ENCODE data around the gene SLC4A1AP.

SLC4A1AP gene

GRCh38 chr2:27714851-27715291 lies 51.2 kb downstream of the SLC4A1AP start:
- DNase-seq: no peak
- in situ Hi-C loops (cut with MboI; ENCODE audit: low pct_unique_long_range_greater_than_20kb, low sequenced_read_pairs): no loop called here

DNA sequence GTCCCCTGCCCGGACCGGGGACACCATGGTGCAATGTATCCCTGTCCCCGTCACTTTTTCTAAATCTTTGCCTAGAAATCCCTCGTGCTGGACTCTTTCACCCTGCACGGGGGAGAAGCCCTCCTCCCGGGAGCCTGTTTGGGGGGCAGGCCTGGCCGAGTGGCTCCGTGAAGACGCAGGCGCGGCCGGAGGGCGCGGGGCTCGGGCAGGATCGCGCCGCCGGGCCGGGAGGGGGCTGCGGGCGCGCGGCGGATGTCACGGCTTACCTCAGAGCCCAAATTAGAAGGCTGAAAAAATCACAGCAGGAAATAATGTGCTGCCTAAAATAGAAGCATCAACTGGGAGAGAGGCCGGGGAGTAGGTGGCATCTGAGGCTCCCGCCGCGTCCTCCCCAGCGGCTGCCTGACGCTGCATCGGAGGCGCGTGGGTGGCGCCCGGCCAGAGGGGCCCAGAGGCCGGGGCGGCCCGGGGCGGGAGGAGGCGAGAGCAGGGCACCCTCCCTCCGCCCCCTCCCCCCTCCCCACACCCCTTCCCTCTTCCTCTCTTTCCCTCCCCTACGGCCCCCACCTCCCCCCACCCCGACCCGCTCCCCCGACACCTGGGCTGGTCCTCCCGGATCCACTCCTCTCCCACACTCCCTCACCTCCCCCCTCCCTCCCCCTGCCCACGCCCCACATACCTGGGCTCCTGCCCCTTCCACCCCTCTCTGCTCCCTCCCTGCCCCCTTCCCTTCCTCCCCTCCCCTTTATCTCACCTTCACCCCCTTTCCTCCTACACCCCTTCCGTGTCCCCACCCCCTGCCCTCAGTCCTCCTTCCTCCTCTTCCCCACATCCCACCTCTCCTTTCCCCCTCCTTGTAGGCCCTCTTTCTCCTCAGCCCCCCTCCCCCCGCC lies 51.9 kb downstream of the SLC4A1AP start:
- peak; percentile 38 for DNase-seq
- in situ Hi-C loops (cut with MboI; ENCODE audit: low pct_unique_long_range_greater_than_20kb, low sequenced_read_pairs): no loop called here

DNA sequence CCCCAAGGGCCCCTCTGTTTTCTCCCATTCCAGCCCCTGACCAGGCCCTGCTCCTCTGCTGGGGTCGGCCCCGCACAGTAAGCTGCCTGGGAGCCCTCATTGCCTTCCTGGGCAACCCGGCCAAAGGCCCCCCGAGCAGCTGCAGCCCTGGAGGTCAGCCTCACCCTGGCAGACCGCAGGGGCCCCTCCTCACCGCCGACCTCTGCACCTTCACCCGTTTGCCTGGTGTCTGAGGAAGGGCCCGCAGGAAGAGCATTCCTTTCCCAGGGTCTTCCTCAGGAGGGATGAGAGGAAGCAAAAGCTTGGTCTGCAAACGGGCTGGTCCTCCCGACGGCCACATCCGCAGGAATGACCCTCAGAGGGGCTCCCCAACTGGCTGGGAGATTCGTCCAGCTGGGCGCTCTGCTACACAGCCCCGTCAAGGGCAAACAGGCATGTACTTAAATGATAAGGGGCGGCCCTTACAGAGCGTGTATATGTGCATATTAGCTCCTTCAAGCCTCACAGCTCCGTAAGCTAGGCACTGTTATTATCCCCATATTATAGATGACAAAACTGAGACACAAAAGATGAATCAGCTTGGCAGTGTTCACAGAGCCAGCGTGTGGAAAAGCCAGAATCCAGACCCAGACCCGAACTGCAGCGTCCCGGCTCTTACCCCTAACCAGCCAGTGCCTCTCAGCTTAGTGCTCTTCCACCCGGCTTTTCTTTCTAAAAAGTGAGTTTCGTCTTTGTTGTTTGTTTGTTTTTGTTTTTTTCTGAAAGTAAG lies 52.8 kb downstream of the SLC4A1AP start:
- no peak for DNase-seq
- in situ Hi-C loops (cut with MboI; ENCODE audit: low pct_unique_long_range_greater_than_20kb, low sequenced_read_pairs): no loop called here

GRCh38 chr2:27717070-27717795 lies 53.5 kb downstream of the SLC4A1AP start:
- no peak for DNase-seq
- in situ Hi-C loops (cut with MboI; ENCODE audit: low pct_unique_long_range_greater_than_20kb, low sequenced_read_pairs): no loop called here

- in situ Hi-C loops (cut with MboI; ENCODE audit: low pct_unique_long_range_greater_than_20kb, low sequenced_read_pairs): no loop called here
- no peak for DNase-seq
Measured at GRCh38 chr2:27720004-27720551, 56.4 kb downstream of the SLC4A1AP start.

GRCh38 chr2:27721335-27721734 lies 57.6 kb downstream of the SLC4A1AP start:
- DNase-seq: no peak
- in situ Hi-C loops (cut with MboI; ENCODE audit: low pct_unique_long_range_greater_than_20kb, low sequenced_read_pairs): no loop called here

GRCh38 chr2:27721884-27722485 lies 58.3 kb downstream of the SLC4A1AP start:
- in situ Hi-C loops (cut with MboI; ENCODE audit: low pct_unique_long_range_greater_than_20kb, low sequenced_read_pairs): no loop called here
- DNase-seq: no peak

DNA sequence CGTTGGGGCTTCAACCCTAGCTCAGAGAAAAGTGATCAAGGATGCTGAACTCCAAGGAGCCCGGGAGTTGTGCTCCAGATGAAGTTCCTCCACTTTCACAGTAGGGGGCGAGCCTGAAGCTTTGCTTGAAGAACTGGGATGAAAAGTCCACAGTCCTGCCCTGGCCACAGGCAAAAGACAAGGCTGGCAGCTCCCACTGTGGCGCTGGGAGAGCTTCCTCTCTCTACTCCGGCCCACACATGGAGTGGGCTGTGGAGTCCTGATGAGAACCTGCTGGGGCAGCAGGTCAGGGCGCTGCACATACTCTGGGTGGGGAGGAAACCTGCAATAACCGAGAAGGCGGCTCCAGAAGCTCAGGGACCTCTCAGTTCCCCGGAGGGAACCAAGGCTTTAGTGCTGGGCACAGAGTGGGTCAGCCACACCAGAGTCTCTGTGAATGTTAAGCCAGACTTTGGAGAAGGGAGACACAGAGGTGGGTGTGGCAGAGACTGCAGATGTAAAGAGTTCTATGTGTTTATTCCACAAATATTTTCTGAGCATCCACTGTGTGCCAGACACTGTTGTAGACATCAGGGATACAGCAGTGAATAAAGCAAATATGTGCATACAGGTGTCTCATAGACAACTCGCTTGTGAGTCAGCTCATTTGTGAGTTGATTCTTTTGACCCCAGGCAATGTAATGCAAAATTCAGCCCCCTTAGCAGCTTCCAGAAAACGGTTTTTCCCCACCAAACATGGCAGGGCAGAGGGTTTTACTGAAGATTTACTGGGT lies 59.9 kb downstream of the SLC4A1AP start:
- in situ Hi-C loops (cut with MboI; ENCODE audit: low pct_unique_long_range_greater_than_20kb, low sequenced_read_pairs): no loop called here
- DNase-seq: peak; percentile 52

DNA sequence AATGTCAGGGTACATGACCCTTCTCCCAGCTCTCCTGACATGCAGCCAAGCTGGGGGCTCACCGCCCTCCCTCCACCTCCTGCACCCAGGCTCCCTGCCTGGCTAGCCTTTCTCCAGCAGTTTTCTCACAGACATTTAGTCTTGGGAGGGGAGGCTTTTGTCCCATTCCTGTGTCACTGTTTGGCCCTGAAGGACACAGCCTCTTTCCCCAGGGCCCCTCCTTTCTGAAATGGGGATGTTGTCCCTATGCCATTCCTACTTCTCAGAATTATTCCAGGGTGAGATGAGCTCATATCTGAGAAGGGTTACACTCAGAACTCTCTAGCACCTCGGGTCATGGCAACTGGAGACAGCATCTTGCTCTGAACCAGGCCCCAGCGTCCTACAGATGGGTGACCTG lies 60.5 kb downstream of the SLC4A1AP start:
- DNase-seq: no peak
- in situ Hi-C loops (cut with MboI; ENCODE audit: low pct_unique_long_range_greater_than_20kb, low sequenced_read_pairs): no loop called here

- DNase-seq: no peak
- in situ Hi-C loops (cut with MboI; ENCODE audit: low pct_unique_long_range_greater_than_20kb, low sequenced_read_pairs): loop anchor here (25.0 kb wide), 1 partner anchor 712 kb away; no protein-coding TSS in a partner anchor
Measured at GRCh38 chr2:27724905-27725701, 61.4 kb downstream of the SLC4A1AP start.

DNA sequence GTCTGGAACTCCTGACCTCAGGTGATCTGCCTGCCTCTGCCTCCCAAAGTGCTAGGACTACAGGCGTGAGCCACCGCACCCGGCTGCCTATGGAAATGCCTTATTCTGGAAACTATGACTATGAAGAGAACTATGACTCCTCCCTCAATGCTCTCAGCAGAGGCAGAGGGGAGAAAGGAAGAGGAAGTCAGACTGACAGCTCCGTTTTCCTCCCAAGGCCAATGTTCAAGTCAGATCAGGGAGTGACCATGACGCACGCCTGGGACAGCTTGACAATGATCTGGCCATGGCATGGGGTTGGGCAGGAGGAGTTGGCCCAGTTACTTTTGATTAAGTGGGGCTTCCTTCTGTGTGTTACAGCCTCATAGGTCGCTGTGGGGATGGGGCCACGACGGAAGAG lies 63.6 kb downstream of the SLC4A1AP start:
- peak; percentile 31 for DNase-seq
- in situ Hi-C loops (cut with MboI; ENCODE audit: low pct_unique_long_range_greater_than_20kb, low sequenced_read_pairs): loop anchor here (25.0 kb wide), 1 partner anchor 710 kb away; no protein-coding TSS in a partner anchor

DNA sequence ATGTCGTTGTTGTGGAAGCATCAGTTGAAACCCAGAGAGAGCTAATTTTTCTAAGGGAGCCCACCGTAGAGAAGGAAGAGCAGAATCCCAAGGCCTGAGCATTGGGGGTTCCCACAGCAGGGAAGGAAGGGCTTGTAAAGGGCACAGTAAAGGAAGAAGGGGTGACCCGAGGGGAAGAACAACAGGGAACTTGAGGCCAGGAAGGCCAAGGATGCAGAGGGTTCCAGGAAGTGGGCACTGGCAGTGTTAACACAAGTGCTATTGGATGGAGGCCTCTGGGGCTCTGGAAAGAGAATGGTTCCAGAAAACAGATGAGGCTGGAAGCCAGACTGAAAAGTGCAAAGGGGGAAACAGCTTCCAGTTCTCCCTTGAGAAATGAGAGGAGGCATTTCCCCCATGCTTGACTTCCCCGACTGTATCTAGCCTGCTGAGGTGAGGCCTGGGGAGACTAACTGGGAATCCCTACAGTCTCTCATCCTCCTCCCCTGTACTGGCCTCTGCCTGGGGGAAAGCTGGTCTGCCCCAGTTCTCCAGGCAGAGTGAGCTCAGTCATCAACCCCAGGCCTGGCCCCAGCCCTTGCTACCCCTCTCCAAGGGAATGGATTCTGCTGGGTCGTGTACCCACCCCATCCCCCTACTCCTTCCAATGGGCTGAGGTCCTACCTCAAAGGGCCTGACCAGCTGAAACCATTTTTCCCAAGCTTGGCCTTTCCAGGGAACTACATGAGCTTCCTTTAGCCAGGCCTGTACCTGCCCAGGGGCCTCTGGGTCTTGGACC lies 64.6 kb downstream of the SLC4A1AP start:
- no peak for DNase-seq
- in situ Hi-C loops (cut with MboI; ENCODE audit: low pct_unique_long_range_greater_than_20kb, low sequenced_read_pairs): loop anchor here (25.0 kb wide), 1 partner anchor 709 kb away; no protein-coding TSS in a partner anchor

DNA sequence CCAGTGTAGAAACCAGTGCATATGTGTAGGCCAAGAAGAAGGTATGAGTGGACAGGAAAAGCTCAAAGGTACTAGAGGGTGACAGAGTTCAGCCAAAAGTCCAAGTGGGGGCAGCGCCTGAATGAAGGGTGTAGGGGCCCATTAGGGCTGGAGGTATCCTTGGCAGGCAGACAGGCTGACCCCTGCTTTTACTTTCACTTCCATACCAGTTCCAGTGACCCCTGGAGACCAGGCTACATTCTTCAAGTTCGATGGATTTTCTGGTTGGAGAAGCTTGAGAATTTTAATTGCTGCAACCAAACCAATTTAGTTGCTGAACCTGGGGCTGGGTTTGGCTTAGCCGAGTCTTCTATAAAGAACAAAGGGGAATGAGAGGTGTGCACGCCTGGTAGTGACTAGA lies 65.5 kb downstream of the SLC4A1AP start:
- in situ Hi-C loops (cut with MboI; ENCODE audit: low pct_unique_long_range_greater_than_20kb, low sequenced_read_pairs): loop anchor here (25.0 kb wide), 1 partner anchor 708 kb away; no protein-coding TSS in a partner anchor
- DNase-seq: no peak

- in situ Hi-C loops (cut with MboI; ENCODE audit: low pct_unique_long_range_greater_than_20kb, low sequenced_read_pairs): loop anchor here (25.0 kb wide), 1 partner anchor 708 kb away; no protein-coding TSS in a partner anchor
- no peak for DNase-seq
Measured at GRCh38 chr2:27729614-27730013, 65.9 kb downstream of the SLC4A1AP start.

- no peak for DNase-seq
- in situ Hi-C loops (cut with MboI; ENCODE audit: low pct_unique_long_range_greater_than_20kb, low sequenced_read_pairs): loop anchor here (25.0 kb wide), 1 partner anchor 707 kb away; no protein-coding TSS in a partner anchor
Measured at GRCh38 chr2:27730261-27730662, 66.6 kb downstream of the SLC4A1AP start.

GRCh38 chr2:27730980-27731691 lies 67.4 kb downstream of the SLC4A1AP start:
- in situ Hi-C loops (cut with MboI; ENCODE audit: low pct_unique_long_range_greater_than_20kb, low sequenced_read_pairs): loop anchor here (25.0 kb wide), 1 partner anchor 706 kb away; no protein-coding TSS in a partner anchor
- DNase-seq: no peak

Measured in KBM-7 (cell line).